Lower leg skin (tissue), 4 donors: ENCODE data around the gene SLC4A5. TPM values are rescaled to one million over a fixed set of nuclear protein-coding genes. Genes with fewer than 3 reads are reported as not detected.
A peak's percentile ranks its signal among the peaks of the same experiment; 100 is the strongest.

ENCODE experiments used
- DNase-seq, 2 donors: peaks; one replicate each; pipeline ENCODE4 v3.0.0-alpha.2; 2019; ENCODE audit warnings: low spot score in 2 of 2
- H3K4me3 ChIP-seq: fragments of 200-600 bp; sonication (generic); 2 replicates; pipeline ENCODE4 v1.5.1; 2017; ENCODE audit warnings: mild to moderate bottlenecking, low read depth; ENCODE audit not compliant: poor library complexity, severe bottlenecking
- POLR2A ChIP-seq, 2 donors: fragments of 450-650 bp; IDR thresholded peaks; one replicate each; pipeline ENCODE4 v1.6.1; 2016 to 2017; ENCODE audit warnings: antibody characterized with exemption in 2 of 2, mild to moderate bottlenecking in 1 of 2, moderate library complexity in 1 of 2
- WGBS, 2 donors: methylation state at CpG; one replicate each; pipeline ENCODE4 v1.1.5; 2018; 5-methylcytosine and 5-hydroxymethylcytosine counted together
- intact Hi-C: fragments of 100-400 bp; cut with DNase I; formaldehyde crosslinking; loops from one replicate; pipeline ENCODE4 v1.15.0; 2023; ENCODE audit warnings: low total_unique reads
- total RNA-seq, 4 donors: library from RNA; depleted of rRNA; stranded (reverse); fragments of >200 nt; gene quantifications; one replicate each; pipeline ENCODE4 v1.1.0, GENCODE V29; 2016
- TF ChIP-seq, protein P1 (sequence below), 3 donors: fragments of 450-650 bp; IDR thresholded peaks; one replicate each; pipeline ENCODE4 v1.5.1; 2016; ENCODE audit warnings: antibody characterized with exemption in 3 of 3, mild to moderate bottlenecking in 3 of 3, moderate library complexity in 2 of 3

Gene SLC4A5
- total RNA-seq, 4 donors from 2014 or later: 3.0 to 5.6 (median 3.7) TPM

- intact Hi-C loops: no loop called here
- no peak overlapping the region for H3K4me3 ChIP-seq
- DNase-seq: peak; percentile 34 to 84
- WGBS, 2 donors: 41 to 64% methylated on average over 6 of the region's 6 CpGs
- TF ChIP-seq POLR2A (IDR thresholded peaks at IDR 0.05): no peak
- TF ChIP-seq, protein P1, sequence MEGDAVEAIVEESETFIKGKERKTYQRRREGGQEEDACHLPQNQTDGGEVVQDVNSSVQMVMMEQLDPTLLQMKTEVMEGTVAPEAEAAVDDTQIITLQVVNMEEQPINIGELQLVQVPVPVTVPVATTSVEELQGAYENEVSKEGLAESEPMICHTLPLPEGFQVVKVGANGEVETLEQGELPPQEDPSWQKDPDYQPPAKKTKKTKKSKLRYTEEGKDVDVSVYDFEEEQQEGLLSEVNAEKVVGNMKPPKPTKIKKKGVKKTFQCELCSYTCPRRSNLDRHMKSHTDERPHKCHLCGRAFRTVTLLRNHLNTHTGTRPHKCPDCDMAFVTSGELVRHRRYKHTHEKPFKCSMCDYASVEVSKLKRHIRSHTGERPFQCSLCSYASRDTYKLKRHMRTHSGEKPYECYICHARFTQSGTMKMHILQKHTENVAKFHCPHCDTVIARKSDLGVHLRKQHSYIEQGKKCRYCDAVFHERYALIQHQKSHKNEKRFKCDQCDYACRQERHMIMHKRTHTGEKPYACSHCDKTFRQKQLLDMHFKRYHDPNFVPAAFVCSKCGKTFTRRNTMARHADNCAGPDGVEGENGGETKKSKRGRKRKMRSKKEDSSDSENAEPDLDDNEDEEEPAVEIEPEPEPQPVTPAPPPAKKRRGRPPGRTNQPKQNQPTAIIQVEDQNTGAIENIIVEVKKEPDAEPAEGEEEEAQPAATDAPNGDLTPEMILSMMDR (IDR thresholded peaks at IDR 0.05): no peak
Measured at GRCh38 chr2:74205596-74205995, 137.6 kb downstream of the SLC4A5 start.

- TF ChIP-seq, protein P1 (IDR thresholded peaks at IDR 0.05): no peak
- no peak for TF ChIP-seq POLR2A (IDR thresholded peaks at IDR 0.05)
- intact Hi-C loops: no loop called here
- 87 to 88% methylated on average over 5 of the region's 5 CpGs for WGBS, 2 donors
- no peak overlapping the region for H3K4me3 ChIP-seq
- peak in 1 of 2 donors; percentile 37 for DNase-seq
Measured at GRCh38 chr2:74205113-74205512, 138.1 kb downstream of the SLC4A5 start.

- no peak for DNase-seq
- intact Hi-C loops: no loop called here
- WGBS, 2 donors: 96 to 97% methylated on average over 3 of the region's 3 CpGs
- H3K4me3 ChIP-seq: no peak overlapping the region
- TF ChIP-seq, protein P1 (IDR thresholded peaks at IDR 0.05): no peak
- TF ChIP-seq POLR2A (IDR thresholded peaks at IDR 0.05): no peak
Measured at GRCh38 chr2:74204436-74204835, 138.8 kb downstream of the SLC4A5 start.

DNA sequence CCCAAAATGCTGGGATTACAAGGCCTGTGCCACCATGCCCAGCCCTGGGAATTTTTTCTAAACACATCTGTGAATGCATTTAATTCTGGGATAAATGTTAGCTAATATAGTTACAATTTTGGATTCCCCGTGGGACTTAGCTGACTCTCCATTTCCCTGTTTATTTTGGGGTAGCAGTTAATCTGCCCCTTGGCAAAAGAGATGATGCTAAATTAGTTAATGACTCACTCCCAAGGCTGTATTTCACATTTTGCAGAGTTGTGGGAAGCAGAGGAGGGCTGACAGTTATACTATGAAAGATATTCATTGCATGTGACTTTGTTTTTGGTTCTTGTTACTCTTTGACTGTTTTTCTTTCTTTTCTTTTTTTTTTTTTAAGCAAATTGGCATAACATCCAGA, 141.6 kb downstream of the SLC4A5 start:
- no peak for DNase-seq
- intact Hi-C loops: no loop called here
- no peak for TF ChIP-seq POLR2A (IDR thresholded peaks at IDR 0.05)
- TF ChIP-seq, protein P1 (IDR thresholded peaks at IDR 0.05): no peak
- no peak overlapping the region for H3K4me3 ChIP-seq
- 26 to 31% methylated on average over 1 of the region's 1 CpG for WGBS, 2 donors

- no peak for DNase-seq
- intact Hi-C loops: no loop called here
- no peak overlapping the region for H3K4me3 ChIP-seq
- 82% methylated on average over 3 of the region's 3 CpGs for WGBS, 2 donors
- TF ChIP-seq POLR2A (IDR thresholded peaks at IDR 0.05): no peak
- TF ChIP-seq, protein P1 (IDR thresholded peaks at IDR 0.05): no peak
Measured at GRCh38 chr2:74201196-74201595, 142.0 kb downstream of the SLC4A5 start.

GRCh38 chr2:74199871-74200305, 143.3 kb downstream of the SLC4A5 start:
- no peak overlapping the region for H3K4me3 ChIP-seq
- DNase-seq: no peak
- TF ChIP-seq, protein P1 (IDR thresholded peaks at IDR 0.05): no peak
- no peak for TF ChIP-seq POLR2A (IDR thresholded peaks at IDR 0.05)
- intact Hi-C loops: no loop called here
- WGBS, 2 donors: 54 to 56% methylated on average over 8 of the region's 8 CpGs
